Right forelimb (tissue), 1 donor: ENCODE results near the gene ARHGAP24.
"Not testable (repeated sequence)": the region's sequence is repeated elsewhere in the genome, so short reads cannot be mapped to it uniquely, and the experiment has no call there.

Source experiments
- DNase-seq: peaks from one replicate; pipeline ENCODE4 v3.0.0-alpha.2; 2018

ARHGAP24 gene

DNA sequence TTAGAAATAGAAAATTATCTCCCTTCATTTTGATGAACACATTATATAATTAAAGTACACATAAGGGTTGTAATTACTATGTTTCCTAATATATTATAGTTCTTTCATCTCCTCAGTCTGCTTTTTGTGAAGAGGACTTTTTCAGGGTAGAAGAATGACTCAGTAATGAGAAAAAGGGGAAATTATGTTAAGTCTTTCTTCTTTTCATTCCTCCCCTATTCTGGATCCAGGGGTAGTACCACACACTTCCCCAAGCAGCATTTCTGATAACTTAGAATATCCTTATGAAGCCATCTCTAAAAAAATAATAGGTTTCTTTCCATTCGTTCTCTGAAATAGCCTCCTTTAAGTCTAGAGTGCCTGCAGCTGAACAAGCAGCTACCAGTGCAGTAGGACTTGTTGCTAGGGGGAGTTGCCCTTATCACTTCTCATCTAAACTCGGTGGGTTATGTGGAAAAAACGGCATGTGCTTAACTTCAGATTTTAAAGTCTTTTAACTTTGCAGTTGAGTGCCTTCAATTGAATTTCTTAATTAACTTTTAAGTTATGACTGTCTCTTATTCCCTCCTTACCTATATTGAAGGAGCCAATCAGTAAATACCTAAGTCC, 184.8 kb downstream of the ARHGAP24 start:
- DNase-seq, result no peak

DNA sequence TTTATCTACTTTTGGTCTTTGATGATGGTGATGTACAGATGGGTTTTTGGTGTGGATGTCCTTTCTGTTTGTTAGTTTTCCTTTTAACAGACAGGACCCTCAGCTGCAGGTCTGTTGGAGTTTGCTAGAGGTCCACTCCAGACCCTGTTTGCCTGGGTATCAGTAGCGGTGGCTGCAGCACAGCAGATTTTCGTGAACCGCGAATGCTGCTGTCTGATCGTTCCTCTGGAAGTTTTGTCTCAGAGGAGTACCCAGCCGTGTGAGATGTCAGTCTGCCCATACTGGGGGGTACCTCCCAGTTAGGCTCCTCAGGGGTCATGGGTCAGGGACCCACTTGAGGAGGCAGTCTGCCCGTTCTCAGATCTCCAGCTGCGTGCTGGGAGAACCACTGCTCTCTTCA, 191.7 kb downstream of the ARHGAP24 start:
- not testable (repeated sequence) for DNase-seq

DNA sequence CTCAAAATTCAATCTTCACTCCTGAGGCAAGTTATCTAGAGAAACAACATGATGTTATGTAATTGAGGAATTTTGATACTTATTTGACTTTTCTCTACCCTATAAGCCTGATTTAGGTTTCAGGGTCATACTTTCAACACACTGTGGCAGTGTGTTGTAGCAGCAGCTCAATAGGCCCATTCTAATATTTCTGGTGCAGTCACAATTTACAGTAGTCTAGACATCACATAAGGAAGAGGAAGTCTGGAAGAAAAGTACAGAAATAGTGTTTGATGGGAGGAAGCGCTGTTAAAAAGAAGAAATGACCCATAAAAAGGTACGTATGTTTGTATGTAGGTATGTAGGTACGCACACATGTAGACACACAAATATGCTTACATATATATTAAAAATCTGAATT, 194.3 kb downstream of the ARHGAP24 start:
- no peak for DNase-seq

DNA sequence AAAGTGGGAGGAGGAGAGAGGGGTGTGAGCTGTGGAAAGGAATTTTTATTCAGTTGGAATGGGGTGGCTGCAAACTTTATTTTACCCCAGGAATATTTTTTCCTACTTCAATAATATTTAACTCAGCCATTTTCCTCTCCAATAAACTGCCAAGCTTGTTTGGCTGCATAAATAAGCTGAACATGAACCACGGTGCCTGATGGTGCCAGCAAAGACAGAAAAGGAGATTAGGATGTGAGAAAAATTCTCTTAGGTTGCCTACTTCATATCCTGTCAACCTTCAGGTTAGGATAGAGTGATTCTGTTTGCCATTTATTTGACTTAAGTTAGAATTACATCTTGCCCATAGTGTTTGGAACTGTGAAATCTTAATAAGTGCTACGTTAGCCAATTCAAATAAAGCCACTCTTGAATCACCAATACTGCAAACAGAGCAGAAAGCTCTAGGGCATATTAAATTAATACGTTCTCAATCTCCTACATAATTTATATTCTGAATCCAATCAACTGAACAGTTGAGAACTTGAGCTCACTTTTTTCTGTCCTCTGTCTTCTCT, 195.1 kb downstream of the ARHGAP24 start:
- DNase-seq, result no peak

DNA sequence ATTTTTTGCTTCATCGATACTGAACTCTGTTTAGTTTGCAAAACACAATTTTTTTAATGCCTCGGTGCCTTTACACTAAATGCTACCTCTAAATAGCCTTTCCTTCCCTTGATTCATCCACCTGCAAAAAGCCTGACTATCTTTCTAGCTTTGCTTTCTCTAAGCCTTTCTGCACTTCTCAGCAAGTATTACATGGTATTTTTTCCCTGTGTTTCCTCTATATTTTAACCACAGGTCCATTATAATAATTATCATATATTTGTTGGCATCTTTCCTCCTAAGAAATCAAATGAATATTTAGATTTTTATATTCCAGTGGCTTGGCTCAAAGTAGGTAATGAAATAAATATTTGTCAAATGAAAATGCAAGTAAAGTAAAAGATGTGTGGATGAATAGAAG, 196.2 kb downstream of the ARHGAP24 start:
- no peak for DNase-seq

DNA sequence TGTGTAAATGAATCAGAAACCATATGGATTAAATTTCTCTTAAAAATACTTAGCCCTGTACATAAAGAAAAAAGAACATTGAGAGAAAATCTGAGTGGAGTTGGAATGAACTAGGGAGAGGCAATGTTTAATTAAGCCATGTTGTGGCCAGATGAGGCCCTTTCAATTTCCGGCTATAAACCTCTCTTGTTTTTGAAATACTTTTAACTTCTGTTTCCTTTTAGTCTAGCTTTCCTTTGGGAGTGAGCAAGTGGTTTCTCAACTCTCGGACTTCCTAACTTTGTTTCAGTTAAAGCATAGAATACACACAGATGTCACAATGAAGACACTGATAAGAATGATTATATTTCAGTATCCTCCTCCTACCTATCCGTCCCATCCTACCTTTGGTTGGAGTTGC, 197.2 kb downstream of the ARHGAP24 start:
- no peak for DNase-seq

DNA sequence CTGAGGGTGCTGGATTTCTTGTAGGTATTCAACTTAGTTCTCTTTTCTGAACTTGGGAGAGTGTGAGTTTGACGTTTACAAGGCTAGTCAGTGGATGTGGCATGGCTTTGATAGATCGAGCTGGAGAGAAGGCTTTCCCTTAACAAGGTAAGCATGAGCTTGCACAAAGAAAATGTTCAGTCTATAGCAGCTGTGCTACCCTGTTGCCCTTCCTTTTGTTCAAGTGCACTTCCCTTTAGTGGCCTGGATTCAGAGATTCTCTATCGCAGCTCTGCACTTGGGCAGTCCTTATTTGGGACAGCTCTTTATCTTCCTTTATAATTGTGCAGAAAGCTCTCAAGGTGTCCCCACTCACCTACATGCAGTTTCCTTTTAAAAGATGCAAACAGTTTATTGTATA, 198.0 kb downstream of the ARHGAP24 start:
- DNase-seq, result no peak

DNA sequence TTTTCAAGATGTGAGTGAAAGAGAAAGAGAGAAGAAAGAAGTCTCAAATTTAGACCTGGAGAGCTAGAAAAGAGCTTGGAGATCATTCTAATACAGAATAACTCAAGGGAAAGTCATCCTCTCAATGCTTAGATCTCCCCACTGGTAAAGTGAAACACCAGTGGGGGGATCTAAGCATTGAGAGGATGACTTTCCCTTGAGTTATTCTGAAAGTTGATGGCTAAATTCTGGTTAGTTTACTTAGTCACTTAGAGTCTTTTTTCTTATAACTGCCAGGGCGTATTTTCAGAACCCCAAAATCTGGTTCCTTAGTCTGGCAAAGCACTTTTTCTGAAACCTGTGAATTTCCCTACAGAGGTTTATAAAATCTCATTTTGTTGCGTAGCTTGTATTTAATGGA, 198.6 kb downstream of the ARHGAP24 start:
- DNase-seq, result no peak

DNA sequence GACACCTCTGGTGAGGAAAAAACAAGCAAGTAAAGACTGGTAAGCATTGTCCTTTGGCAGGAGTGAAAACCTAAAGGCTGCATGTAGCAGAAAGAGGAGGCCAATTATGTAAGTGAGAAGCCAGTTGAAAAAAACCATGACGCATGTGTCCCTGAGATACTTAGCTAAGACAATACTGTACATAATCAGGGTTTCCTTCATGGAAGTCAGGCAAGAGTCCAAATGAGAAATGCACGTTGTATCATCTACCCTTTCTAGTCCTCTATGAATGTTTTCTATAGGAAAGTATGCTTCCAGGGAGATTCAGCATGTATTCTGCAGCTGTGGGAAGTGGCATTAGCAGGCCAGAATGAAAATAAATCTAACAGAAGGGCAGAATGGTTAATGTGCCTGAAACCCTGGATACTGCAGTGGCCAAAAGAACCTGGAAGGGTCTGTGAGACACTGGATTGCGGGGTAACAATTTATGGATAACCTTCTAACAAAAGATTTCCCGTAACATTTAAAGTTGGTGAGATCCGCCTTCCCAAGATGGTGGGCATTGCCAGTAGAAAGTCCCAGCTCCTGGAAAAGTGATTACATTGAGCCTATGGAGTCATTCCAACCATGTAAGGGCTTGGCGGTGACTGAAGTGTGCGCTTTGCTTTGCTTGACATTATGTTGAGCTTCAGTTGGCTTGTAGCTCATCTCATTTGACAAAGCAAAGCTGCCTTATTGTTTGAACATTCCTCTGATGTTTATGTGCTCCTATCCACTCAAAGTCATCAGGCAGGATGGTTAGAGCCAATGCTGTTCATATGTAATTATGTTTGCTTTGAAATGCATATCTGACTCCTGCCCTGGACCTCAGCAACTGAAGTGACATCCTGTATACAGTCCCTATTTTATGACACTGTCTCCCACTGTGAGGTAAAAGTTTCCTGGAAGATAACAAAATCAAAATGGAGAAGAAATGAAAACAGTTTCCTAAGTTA, 200.4 kb downstream of the ARHGAP24 start:
- DNase-seq, result peak; percentile 50

DNA sequence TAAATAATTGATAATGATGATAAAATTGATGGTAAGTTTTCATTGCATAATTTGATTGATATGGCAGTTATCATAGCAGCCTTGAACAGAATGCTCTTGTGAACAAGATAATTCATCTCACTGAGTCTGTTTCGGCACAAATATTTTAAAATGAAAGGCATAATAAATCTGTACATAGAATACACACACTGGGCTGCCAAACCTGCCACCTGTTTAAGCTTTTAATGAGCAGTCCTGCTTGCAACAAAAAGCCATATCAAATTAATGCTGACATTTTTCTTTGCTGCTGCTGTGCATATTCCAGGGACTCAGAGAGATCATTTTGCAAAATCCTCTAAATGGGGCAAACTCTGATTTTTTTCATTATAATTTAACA, 201.1 kb downstream of the ARHGAP24 start:
- no peak for DNase-seq

DNA sequence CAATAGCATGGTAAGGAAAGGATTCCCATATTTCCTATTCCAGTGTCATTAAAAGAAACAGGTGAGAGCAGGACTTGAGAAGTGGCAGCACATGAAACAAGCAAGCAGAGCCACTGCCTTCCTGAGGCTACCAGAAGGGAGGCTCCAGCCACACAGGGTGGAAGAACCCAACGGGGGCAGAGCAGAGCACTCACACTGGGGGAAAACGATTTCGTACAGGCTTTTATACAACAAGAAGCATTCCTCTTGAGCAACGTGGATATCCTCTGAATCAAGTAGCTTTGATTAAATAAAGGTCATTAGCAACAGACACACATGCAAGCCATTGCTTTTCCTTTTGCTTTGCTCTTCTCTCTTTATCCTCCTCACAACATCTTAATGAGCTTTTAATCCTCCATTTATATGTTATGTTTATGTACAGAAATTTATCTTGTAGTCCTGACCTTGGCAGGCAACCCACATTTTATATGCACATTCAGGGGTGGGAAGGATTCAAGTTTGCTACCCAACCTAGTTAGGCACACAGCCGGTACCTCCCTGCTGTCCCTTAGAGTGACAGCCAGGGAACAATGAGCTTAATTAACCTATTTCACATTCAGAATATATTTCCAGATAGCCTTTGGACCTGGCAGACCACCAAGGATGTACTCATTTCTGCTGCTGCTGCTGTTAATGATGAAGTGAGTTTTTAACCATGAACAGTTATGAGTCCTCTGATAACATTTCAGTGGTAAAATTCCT, 202.1 kb downstream of the ARHGAP24 start:
- no peak for DNase-seq

DNA sequence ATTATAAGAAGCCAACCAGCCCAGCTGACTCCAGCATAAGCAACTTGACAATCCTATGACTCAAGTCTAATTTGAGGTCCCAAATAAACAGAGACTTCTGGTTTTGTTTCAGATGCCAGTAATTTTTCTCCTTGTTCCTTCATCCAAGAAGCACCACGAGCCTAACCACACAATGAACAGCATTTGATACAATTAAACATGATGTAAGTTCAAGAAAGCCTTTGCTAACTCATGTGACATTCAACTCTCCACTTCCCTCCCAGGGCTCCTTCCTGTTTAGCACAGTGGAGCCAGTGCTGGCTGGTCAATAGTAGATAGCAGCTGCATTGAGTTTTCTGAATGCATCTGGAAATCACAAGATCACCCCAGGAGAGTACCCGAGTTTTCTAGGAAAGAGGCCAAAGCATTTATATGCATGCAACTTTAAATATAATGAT, 206.3 kb downstream of the ARHGAP24 start:
- DNase-seq, result peak; percentile 54

DNA sequence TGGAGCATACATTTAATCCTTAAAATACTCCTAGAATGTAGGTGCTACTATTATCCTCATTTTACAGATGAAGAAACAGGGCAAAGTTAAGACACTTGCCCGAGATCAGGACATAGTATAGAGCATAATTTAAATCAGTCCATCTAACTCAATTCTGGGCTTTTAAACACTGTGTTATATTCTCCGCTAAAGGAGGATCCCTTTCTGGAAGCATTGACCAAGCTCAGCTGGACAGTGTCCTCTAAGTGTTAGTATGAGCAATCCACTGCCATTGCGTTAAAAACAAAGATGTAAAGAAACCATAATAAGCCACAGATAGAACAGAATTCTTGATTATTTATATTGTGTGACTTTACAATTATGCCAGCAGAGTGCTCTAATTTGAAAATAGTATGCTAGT, 207.0 kb downstream of the ARHGAP24 start:
- no peak for DNase-seq

DNA sequence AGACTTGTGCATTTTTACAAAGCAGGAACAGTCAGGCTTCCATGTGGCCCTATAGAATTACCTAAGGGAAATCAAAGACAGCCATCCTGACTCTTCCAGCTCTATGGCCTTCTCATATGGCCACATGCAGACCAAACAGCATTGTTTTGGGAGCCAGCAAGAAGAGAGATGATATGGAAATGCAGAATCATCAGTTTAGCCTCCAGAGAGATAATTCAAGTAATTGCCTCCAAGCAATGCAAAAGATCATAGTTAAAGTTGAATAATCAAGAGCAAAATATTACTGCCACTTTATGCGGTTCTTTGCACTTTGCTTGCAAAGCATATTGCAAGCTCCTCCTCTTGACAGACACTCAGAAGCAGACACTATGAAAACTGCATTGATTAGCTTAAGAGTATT, 207.4 kb downstream of the ARHGAP24 start:
- DNase-seq, result no peak

DNA sequence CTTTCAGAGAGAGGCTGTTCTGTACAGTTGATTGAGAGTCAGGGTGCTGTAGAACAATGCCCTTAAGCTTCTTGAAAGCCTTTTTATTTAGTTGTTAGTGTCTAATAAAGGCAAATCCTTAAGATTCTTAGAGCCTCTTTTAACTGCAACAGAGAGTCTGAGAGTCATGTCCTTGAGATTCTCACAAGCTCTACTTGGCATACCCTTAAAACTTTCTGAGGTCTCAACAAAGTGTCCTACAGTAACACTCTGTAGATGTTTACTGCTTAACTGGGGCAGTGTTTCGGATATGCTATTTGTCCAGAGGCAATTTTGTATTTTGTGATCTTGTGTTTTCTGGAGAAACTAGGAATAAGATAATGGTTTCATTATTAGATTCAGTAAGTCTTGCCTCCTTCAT, 209.7 kb downstream of the ARHGAP24 start:
- no peak for DNase-seq

DNA sequence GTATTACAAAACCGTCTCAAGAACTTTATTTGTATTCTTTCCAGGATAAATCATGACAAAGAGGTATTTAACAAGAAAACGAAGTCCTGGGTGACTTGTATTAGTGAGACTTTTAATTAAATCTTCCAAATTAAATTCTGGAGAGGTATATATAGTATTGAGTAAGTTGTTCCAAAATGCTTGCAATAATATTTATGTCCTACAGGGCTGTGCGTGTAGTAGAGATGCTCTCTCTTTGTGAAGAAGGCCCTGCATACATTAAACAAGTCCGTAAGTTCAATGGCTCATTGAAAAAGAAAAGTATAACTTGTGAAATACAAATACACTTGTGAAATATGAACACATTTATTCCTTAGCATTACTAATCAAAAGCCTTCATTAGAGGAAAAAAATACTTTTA, 211.4 kb downstream of the ARHGAP24 start:
- DNase-seq, result no peak

DNA sequence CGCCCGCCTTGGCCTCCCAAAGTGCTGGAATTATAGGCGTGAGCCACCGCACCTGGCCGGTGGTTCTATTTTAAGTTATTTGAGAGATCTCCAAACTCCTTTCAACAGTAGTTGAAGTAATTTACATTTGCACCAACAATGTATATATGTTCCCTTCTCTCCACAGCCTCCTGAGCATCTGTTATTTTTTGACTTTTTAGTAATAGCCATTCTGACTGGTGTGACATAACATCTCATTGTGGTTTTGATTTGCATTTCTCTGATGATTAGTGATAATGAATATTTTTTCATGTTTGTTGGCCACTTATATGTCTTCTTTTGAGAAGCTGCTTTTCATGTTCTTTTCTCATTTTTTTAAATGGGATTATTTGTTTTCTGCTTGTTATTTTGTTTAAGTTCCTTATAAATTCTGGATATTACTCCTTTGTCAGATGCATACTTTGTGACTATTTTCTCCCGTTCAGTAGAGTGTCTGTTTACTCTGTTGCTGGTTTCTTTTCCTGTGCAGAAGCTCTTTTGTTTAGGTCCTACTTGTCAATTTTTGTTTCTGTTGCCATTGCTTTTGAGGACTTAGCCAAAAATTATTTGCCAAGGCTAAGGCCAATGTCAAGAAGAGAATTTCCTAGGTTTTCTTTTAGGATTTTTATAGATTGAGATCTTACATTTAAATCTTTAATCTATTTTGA, 213.2 kb downstream of the ARHGAP24 start:
- no peak for DNase-seq

DNA sequence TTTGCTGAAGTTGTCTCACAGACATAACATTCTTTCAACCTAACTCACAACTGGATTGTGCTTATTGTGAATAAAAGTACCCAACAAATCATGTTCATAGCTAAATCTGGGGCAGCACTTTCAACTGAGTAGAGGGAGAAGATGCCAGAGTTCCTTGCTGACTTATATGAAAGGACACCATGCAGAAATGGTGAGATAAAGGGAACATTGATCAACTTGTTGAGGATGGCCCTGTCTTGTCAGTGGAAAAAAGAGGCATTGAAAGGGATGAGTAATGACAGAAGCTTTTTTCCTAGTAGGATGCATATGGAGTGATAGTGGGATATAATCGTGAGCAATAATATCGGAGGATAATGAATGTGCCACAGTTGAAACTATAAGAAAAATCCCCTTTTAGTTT, 221.7 kb downstream of the ARHGAP24 start:
- no peak for DNase-seq

DNA sequence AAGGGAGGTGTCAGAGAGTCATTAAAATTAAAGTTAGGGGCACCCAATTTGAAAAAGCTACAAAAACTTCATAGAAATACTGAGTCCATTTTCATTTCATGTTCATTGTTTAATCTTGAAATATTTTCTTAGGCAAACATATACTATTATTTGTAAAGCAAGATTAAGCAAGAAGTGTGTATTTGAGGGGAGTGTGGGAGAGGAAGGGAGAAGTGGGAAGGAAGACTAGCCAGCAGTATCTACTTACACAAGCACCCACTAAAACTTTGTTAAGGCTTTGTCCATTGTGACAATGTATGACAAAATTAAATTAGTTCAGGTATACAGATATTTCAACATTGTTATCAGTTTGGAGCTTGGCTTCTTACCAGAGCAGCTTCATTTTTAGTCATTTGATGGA, 222.9 kb downstream of the ARHGAP24 start:
- DNase-seq, result no peak

DNA sequence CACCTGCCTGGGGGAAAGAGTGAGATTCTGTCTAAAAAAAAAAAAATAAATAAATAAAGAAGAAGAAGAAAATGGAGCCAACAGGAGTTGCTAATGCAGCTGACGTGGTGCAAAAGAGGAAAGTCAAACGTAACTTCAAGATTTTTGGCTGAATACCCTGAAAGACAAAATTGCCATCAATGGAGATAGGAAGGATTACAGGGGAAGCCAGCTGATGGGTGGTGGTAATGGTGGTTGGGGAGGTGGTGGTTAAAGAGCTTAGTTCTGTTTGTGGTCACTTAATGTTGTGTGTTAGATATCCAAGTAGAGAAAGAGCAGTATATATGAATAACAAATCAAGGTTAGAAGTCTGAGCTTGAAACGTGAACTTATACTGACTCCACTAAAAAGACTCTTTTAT, 225.4 kb downstream of the ARHGAP24 start:
- DNase-seq, result no peak

DNA sequence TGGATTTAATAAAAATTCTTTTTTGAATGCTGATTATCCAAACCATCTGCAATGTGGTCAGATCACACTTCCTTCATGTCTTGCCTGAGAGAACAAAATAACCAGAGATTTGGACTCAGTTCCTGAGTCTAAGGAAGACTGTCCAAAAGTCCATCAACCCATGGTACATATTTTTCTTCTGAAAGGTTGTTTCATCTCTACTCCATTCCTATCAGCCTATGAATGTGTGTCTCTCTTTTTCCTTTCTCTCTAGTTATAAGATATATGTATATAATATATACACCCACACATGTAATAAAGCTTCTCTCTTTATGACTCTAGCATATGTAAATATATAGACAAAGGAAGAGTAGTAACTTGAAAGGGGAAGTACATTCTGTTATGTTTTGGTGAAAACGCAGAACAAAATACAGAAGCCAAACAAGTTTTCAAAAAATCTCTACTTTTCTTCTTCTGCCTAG, 226.9 kb downstream of the ARHGAP24 start:
- DNase-seq, result no peak

DNA sequence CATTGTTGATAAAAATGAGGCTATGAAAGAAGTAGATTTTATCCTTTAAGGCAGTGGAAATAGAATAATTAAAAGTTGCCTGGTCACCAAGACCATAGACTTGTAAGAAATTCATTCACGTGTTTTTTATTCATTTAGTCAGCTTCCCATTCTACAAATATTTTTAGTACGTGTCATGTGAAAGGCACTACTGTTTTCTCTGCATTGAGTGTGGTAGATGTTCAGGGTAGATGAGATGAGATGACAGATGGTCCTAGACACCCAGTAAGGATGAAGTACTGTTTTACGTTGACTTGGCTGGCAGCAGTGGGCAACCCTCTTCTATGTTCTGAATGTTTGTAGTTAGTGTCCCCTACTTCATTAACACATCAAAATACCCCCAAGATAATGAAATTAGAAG, 228.1 kb downstream of the ARHGAP24 start:
- no peak for DNase-seq

DNA sequence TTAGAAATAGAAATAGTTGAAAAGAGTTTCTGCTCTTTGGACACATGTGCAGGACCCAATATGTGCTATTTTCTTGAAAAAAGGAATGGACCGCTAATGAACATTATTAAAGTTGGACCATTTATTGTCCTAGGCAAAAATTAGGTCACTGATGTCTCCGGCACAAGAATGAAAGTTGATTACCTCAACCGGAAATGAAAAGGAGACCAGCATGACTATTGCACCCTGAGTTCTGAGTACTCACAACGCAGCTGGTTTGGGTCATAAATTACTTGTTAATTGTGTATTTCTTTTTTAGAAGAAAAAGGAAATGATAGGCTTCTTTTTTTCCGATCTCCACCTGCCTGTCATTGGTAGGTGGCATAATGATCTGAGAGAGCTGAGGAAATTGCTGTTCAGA, 232.7 kb downstream of the ARHGAP24 start:
- no peak for DNase-seq
